Measurements from ENCODE around the gene MFAP4. TPM values are rescaled to one million over a fixed set of nuclear protein-coding genes. Genes with fewer than 3 reads are reported as not detected.

MFAP4 gene
- total and polyA plus RNA-seq, 11 donors = 15.7 to 84.3 (median 35.7) TPM

- peaks cover 5 to 55% (median 37%) of the 10 kb centered on the region in 12 donors for H3K4me1 ChIP-seq
- peaks cover 0 to 64% (median 52%) of the 10 kb centered on the region in 9 donors for H3K36me3 ChIP-seq
- DNase-seq (no peak), ATAC-seq (no peak)
- no peaks in the 10 kb centered on the region for H3K27me3 ChIP-seq
- intact Hi-C loops (cut with DNase I) = no loop called here
- H3K4me3 ChIP-seq = no peak overlapping the region
- H3K27ac ChIP-seq = no peak overlapping the region
- TF ChIP-seq POLR2A (IDR thresholded peaks at IDR 0.05) (no peak), CTCF (IDR thresholded peaks at IDR 0.05) (no peak)
- WGBS, 4 donors = 88 to 95% (median 92%) methylated on average over 26 to 29 of the region's 29 CpGs
- H3K9me3 ChIP-seq = no peaks in the 10 kb centered on the region
Measured at GRCh38 chr17:19380481-19381301, 6.3 kb downstream of the MFAP4 start.

- H3K27ac ChIP-seq = peak overlapping the region in 6 of 12 donors; percentile 80 to 98 (median 96)
- no peak for ATAC-seq
- no peaks in the 10 kb centered on the region for H3K9me3 ChIP-seq
- peak overlapping the region in 10 of 12 donors; percentile 65 to 97 (median 81) for H3K4me3 ChIP-seq
- WGBS, 4 donors = 76 to 81% (median 80%) methylated on average over 13 of the region's 13 CpGs
- H3K36me3 ChIP-seq = peaks cover 0 to 54% (median 51%) of the 10 kb centered on the region in 9 donors
- intact Hi-C loops (cut with DNase I) = loop anchor here in 1 of 10 donors (5.0 to 10.0 kb wide), 2 partner anchors 68 to 265 kb away; partner anchors contain the start of gene ALDH3A2
- no peak for DNase-seq
- TF ChIP-seq POLR2A (IDR thresholded peaks at IDR 0.05) (no peak), CTCF (IDR thresholded peaks at IDR 0.05) (no peak)
- H3K27me3 ChIP-seq = no peaks in the 10 kb centered on the region
- peaks cover 0 to 43% (median 25%) of the 10 kb centered on the region in 12 donors for H3K4me1 ChIP-seq
Measured at GRCh38 chr17:19379361-19380065, 7.5 kb downstream of the MFAP4 start.

- intact Hi-C loops (cut with DNase I) = loop anchor here in 1 of 10 donors (5.0 to 10.0 kb wide), 2 partner anchors 69 to 266 kb away; partner anchors contain the start of gene ALDH3A2
- DNase-seq = peak in 1 of 5 donors; percentile 46
- no peak for TF ChIP-seq CTCF (IDR thresholded peaks at IDR 0.05)
- peak in 1 of 2 donors; percentile 30 for TF ChIP-seq POLR2A (IDR thresholded peaks at IDR 0.05)
- Histone ChIP-seq H3K36me3 (peaks cover 0 to 45% (median 43%) of the 10 kb centered on the region in 9 donors), H3K4me1 (peaks cover 0 to 35% (median 17%) of the 10 kb centered on the region in 12 donors), H3K27me3 (no peaks in the 10 kb centered on the region), H3K4me3 (peak within 1 kb of the TSS; percentile 65 to 97 (median 80)), H3K9me3 (no peaks in the 10 kb centered on the region), H3K27ac (peak within 1 kb of the TSS; percentile 71 to 99 (median 94))
- 4 to 7% (median 5%) methylated on average over 21 to 69 of the region's 69 CpGs for WGBS, 4 donors
- peak in 1 of 4 donors; percentile 11 for ATAC-seq
Measured at GRCh38 chr17:19378416-19379360, 8.3 kb downstream of the MFAP4 start, which contains the start of gene MAPK7. Gene MAPK7 (plus strand): TSS chr17:19378498. CDS start chr17:19378901, 403 bp downstream.

Measured in heart left ventricle (tissue), 16 donors.